Kasumi-1 (cell line): ENCODE measurements around the gene ZBTB24.

Experiments used
- DNase-seq, 2 experiments: peaks; one replicate each; lab custom pipeline; 2025; lab: John Stamatoyannopoulos, UW

The ZBTB24 gene

DNA sequence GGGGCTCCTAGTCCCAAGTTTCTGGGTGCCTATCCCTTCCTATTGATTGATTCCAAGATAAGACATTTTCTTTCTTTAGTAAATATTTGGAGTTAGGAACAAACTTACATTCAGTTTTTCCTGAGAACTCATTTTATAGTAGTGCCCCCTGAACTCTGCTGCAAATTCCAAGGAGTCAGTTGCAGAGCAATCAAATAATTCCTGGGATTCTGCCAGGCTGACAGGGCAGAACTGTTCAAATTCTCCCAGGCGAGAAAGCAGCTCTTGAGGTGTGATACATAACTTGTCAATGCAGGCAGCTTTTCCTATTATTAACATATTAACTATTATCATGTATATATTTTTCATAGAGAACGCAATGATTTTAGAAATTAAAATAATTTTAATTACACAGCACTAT, 15.9 kb upstream of the ZBTB24 start:
- no peak for DNase-seq

DNA sequence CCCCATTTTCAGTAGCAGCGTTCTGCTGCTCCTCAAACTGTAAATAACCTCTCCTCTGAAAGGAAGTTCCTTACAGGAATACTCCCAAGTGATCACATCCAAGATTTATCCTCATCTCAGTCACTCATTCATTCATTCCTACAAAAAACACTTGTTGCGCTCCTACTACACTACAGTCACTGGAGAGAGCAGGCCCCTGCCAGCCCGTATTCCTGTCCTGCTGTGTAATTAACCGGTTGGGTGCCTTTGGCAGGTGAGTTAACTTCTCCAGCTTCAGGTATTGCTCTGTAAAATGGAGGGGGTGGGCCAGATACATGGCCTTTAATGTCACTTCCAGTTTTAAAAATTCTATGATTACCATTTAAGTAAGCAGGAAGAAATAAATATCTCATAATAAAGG, 15.0 kb upstream of the ZBTB24 start:
- no peak for DNase-seq

DNA sequence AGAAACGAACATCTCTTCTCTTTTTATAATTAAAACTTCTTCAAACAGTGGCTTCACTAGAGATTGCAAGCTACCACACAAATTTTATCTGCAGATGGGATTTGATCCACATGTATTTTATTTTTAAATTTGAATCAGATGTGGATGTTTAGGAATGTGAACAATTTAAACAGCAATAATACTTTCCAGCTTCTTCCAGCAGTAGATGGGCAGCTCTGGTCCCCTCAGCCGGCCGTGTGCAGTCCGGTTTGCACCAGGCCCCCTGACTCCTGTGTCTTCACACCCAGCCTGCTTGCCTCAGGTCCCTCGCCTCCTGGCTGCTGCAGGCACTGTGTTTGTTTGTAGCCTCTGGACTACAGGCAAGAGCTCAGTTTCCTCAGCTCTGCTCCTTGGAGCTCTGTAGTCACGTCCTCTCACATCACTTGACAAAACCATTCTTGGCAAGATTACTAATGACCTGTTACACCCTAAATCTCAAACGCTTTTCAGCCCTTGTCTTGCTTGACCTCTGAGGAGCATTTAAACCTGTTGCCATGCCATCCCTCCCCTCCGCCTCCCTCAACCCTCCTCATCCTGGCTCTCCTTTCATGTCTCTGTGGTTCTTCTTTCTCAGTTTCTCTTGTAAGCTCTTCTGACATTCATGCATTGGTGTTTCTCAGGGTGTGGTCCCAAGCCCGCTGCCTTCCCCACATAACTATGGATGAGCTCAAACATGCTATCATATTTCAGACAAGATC, 13.2 kb upstream of the ZBTB24 start:
- DNase-seq, result no peak

GRCh38 chr6:109493865-109494264, 10.8 kb upstream of the ZBTB24 start:
- DNase-seq, result peak; percentile 45 to 85

GRCh38 chr6:109491207-109491938, 8.4 kb upstream of the ZBTB24 start:
- DNase-seq, result peak; percentile 14 to 19

- DNase-seq, result no peak
Measured at GRCh38 chr6:109490713-109491112, 7.7 kb upstream of the ZBTB24 start.

GRCh38 chr6:109488001-109488400, 5.0 kb upstream of the ZBTB24 start:
- DNase-seq, result no peak

DNA sequence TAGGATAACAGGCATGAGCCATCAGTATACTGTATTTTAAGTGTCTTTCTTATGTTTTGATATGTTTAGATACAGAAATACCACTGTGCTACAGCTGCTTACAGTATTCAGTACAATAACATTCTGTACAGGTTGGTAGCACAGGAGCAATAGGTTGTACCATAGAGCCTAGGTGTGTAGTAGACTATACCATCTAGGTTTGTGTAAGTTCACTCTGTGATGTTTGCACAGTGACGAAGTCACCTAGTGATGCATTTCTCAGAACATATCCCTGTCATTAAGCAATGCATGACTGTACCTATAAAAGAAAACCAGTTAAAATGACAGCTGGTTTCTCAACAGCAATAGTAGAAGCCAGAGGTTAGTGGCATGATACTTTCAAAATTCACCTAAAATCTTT, 3.0 kb upstream of the ZBTB24 start:
- no peak for DNase-seq

DNA sequence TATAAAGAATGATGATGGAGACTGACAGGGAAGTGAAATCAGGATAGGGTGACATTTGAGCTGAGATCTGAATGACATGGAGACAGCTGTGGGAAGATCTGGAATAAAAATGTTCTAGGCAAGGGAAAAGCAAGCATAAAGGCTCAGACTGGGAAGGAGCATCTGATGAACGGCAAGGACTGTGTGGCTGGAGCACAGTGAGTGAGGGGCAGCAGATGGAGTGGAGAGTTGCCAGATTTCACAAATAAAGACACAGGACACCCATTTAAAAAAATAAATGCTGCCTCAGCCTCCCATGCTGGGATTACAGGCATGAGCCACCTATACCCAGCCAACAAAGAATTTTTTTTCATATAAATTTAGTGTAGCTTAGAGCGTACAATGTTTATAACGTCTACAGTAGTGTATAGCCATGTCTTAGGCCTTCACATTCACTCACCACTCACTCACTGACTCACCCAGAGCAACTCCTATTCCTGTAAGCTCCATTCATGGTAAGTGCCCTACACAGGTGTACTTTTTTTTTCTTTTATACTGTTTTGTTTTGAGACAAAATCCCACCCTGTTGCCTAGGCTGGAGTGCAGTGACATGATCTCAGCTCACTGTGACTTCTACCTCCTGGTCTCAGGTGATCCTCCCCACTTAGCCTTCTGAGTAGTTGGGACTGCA, 2.4 kb upstream of the ZBTB24 start:
- DNase-seq, result no peak

DNA sequence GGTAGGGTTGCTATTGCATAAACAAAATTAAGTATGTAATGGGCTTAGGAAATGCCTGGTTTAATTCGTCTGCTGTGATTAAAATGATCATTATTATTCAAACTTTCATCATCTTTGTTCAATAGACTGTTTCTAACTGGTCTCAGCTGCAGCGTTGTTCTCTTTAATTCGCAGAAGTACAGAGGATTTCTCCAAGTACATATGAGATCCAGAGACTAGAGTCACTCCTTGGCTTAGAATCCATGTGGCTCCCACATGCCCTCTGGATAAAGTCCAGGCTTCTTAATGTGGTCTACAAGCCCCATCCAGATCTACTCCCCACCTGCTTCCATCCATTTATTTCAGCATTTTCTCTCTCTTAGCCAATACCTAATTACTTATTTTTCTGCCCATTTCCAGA, 1.1 kb upstream of the ZBTB24 start:
- DNase-seq, result no peak

GRCh38 chr6:109483735-109484057, 677 bp upstream of the ZBTB24 start:
- DNase-seq, result peak; percentile 40 to 46

DNA sequence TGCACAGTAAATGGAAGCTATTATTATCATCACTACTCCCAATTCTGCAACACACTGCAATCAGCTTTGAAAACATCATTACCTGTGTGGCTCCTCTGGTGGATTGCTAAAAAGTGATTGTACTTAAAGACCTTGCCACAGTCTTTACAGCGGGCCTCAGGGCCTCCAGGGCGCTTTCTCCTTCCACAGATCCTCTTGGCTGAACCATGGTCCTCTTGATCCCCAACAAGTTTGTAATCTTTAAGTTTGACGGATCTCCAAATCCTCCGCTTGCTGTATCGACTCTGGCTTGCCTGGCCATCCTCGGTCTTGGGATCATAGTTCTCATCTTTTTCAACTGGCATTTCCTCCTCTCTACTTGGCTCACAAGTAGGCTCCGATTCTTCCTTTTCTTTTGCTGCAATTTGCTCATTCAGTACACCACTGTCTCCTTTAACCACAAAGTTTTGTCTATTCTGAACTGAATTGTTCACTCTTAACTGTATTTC, 2.0 kb downstream of the ZBTB24 start:
- no peak for DNase-seq

- no peak for DNase-seq
Measured at GRCh38 chr6:109478841-109479624, 4.0 kb downstream of the ZBTB24 start.

GRCh38 chr6:109478222-109478805, 4.7 kb downstream of the ZBTB24 start:
- DNase-seq, result no peak

GRCh38 chr6:109477725-109478124, 5.3 kb downstream of the ZBTB24 start:
- DNase-seq, result no peak

DNA sequence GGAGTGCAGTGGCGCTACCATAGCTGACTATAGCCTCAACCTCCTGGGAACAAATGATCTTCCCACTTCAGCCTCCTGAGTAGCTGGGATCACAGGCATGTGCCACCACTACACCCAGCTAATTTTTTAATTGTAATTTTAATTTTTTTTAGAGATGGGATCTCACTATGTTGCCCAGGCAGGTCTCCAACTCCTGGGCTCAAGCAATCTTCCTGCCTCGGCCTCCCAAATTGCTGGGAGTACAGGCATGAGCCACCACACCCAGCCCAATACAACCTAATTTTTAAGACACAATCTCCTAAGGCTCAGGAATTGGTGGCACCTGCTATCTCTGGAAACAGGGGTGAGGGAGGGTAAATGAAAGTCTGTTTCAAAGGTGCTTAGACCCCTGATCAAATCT, 5.8 kb downstream of the ZBTB24 start:
- no peak for DNase-seq

- no peak for DNase-seq
Measured at GRCh38 chr6:109475625-109476024, 7.4 kb downstream of the ZBTB24 start.

- DNase-seq, result no peak
Measured at GRCh38 chr6:109474995-109475394, 8.0 kb downstream of the ZBTB24 start.

GRCh38 chr6:109473120-109473519, 9.9 kb downstream of the ZBTB24 start:
- no peak for DNase-seq

GRCh38 chr6:109472132-109472995, 10.7 kb downstream of the ZBTB24 start:
- DNase-seq, result no peak
